NCI-H748 (cell line): ENCODE results near the gene ADRA2B.
A peak's percentile ranks its signal among the peaks of the same experiment; 100 is the strongest.
"Not testable (repeated sequence)": the region's sequence is repeated elsewhere in the genome, so short reads cannot be mapped to it uniquely, and the experiment has no call there.

ENCODE experiments used
- DNase-seq: peaks from one replicate; lab custom pipeline; 2025; ENCODE audit not compliant: unreplicated experiment; lab: John Stamatoyannopoulos, UW

Gene ADRA2B

DNA sequence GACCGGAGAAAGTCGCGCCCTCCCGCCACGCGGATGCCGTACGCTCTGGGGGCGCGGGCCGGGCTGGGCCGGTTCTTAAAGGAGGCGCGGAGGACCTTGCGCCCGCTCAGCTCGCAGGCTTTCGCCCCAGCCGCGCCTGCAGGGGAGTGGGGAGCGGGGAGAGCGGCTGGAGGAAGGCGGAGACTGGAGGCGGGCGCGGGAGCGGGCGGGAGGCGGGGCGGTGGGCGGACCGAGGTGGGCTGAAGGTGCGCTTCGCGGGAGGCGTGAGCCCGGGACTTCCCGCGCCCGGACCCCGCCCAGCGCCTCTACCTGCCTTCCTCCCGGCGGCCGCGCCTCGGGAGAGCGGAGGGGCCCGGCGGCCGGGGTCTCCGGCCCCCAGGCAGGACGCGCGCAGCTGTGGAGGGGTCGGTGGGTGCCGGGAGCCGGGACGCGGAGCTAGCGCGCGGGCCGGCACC is at the start of gene ADRA2B:
Gene ADRA2B, minus strand, starts transcription at position 148 of the 455 bp plus-strand sequence. CDS start 422 bp downstream, outside the sequence.
- peak; percentile 73 for DNase-seq

DNA sequence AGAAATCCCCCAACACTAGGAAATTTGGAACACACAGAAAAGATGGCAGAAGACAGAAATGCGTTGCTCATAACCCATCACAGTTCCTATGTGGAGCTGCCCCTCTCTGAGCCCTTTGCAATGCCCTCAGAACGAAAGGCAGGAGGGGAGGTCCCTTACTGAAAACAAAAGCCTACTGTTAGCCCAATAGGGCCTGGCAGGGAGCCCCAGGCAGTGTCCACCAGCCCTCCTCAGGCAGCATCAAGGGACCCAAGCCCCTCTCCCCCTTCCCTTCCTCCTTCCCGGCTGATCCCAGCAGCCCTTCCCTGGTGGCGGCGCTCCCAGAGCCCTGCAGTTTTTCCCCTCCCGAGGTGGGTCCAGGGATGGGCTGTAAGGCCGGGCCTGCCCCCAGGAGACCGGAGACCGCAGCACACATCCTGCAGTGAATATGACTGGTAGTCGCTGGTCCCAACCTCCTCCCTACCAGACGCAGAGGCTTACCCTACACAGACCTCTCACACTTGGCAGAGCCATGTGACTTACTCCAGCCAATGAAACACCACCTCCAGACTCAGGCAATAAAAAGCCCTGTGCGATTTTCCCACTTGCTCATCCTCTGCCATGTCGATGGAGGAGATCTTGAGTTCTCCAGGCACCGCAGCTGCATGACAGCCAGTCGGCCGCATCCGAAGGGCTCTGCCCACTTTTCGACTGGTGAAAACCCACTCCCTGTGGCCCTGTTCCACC is 48.3 kb upstream of the ADRA2B start:
- no peak for DNase-seq

DNA sequence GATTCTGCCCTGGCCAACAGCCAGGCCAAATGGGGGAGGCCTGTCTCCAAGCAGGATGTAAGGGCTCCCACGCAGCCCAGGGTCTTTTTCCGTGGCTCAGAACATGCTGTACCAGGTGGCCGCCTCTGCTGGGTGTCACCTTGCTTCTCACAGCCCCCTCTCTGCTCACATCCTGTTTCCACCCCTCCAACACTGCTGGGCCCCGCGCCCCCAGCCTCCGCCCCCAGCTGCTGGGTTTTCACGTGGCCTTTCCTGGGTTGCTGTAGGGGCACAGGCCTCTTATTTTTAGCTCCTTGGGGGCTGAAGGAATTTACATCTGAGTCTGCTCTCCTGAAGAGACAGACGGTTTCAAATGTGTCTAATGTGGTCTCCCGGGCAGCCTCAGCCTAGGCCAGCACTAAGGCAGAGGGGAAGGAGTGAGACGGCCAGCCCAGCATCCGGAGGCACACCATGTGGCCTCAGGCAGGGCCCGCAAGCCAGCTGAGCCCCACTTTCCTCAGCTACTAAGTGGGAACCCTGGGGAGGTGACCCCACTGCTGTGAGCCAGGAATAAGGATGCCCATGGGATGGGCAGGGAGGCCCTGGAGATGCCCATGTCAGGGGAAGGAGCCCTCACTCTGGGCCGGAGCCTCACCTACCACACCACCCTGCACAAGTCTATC is 47.5 kb upstream of the ADRA2B start:
- DNase-seq = no peak

DNA sequence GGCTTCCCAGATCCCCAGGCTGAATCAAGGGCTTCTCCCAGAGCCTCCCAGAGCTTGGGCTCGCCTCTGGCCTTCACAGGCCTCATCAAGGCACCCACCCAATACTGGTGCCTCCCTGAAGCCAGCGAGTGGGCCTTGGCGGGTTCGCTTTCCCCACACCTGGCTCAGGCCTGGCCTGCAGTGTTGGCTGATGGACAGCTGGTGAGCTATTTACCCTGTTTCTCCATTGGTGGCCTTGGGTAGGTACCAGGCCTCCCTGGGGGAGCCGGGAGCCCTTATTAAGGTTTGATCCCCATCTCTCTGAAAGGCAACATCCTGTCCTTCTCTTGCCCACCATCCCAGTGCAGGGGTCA is 47.0 kb upstream of the ADRA2B start:
- no peak for DNase-seq

DNA sequence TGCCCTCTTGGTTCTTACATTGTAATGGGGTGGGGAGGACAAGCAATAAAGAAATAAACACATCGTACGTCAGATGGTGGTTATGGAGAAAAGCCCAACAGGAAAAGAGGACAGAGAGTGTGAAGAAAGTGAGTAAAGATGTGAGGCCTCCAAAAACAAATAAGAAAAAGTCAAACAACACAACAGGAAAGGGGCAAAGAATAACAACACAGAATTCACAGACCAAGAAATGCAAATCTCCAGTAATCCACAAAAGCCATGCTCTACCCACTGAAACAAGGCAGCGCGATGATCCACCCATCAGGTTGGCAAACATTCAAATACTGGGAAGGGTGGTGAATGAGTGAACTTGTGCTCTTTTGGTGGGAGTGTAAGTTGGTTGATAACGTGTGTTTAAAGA is 45.5 kb upstream of the ADRA2B start:
- no peak for DNase-seq

DNA sequence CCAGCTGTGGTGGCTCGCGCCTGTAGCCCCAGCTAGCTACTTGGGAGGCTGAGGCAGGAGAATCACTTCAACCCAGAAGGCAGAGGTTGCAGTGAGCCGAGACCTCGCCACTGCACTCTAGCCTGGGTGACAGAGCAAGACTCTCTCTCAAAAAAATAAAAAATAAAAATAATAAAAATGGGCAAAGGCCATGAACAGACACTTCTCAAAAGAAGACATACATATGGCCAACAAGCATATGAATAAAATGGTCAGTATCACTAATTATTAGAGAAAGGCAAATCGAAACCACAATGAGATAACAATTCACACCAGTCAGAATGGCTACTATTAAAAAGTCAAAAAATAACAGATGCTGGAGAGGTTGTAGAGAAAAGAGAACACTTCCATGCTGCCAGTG is 44.0 kb upstream of the ADRA2B start:
- not testable (repeated sequence) for DNase-seq

DNA sequence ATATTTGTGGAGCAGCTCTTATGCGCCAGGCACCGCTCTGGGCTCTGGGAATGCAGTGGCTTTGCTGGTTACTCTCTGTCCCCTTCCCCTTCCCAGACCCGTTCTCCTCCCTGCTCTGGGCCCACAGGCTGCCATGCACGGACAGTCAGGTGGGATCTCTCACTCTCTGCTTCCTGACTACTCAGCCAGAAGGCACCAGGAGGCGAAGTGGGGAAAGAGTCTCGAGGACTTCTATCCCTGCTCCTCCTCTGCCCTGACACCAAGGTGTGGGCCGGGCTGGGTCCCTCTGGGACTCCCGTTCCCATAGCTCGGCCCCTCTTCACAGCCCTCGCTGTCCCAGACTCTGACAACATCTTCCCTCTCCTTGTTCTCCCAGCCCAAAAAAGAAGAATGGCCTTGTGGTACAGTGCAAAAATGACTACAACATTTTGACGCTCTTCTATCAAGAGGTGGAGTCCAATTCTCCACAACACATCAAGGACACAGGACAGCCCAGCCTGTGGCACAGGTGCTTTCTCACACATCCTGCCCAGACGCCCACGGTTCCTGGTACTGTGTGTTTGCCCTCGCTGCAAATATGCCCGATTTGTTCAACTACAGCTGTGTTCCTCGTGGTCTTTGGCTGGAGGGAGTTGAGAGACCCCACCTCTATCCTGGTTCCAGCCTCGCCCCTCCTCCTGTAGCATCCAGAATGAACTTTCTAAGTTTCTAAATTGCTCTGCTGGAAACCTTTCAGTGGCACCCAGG is 42.9 kb upstream of the ADRA2B start:
- DNase-seq = no peak

DNA sequence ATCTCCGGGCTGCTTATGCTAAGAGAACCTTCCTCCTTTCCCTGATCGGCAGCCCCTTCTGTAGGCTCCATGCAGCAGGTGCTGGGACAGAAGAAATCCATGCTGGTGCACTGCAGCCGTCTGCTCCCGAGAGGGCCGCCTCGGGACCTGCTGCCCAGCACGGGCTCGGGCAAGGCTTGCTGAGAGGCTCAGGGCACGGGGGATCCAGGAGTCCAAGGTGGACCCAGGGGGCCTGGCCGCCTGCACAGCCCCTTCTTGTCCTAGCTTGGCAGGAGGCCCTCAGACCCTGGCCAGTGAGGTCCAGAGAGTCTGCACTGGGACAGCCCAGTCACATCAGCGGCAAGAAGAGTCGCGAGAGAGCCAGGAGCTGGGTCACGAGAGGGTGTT is 42.2 kb upstream of the ADRA2B start:
- no peak for DNase-seq

DNA sequence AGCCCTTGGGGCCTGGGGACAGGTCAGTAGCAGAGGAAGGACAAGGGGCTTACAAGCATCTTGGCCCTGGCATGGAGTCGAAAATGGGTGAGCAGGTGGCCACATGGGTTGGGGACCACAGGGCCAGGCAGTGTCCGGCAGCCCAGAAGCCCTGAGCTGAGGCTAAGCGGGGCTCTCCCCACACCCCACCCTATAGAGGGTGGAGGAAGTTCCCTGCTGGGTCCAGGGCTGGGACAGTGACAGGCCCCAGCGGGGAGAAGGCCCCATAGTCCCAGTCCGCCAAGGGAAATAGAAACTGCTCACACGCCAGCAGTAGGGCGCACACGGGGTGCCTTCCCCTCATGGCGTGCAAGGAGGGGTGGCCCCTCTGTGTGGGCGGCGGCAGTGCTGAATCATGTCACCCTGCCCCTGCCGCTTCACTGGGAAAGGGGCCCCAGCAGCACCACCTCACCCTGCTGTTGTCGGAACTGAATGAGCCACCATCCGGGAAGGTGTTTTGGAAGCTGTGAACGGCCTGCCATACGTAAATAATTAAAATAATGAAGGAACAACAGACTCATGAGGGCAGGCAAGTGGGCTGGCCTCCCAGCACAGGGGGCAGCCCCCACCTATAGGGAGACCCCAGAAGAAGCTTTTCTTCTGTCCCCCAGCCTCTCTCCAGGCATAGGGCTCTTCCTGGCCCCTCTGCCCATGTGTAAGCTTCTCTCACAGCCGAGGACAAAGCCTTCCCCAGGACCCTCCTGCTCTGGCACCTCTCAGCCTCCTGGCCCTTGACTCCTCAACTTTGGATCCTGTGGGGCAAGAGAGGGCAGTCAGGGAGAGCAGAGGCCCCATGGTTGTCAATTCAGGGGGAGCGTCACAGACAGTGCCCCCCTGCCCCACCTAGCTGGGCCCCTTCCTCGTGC is 41.5 kb upstream of the ADRA2B start:
- no peak for DNase-seq

DNA sequence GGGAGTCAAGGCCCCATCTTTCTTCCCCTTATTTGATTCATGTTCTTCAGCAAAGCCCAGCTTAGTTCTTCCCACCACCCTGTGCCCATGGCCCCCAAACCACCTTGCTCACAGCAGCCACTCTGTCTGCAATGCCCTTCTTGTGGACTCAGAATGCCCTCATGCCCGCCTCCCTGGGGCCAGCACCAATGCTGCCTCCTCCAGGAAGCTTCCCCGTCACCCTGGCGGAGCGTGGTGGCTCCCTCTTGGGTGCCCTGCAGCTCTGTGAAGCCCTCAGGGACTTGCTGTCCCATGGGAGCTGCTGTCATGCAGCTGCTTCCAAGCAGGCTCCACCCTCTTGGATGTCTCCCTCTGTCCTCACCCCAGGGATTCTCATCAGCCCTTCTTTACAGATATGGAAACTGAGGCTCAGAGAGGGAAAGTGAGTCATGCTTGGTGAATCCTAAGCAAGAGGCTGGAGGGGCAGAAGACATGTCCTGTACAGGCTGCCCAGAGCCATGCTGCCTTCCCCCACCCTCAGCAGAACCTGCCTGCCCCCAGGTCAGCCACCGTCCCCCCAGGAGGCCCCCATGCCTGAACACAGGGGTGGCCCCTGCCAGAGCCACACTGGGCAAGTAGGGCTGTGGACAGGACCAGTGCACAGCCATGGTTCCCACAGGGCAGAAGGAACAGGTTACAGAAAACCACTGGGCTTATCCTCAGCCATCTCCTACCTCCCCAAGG is 40.7 kb upstream of the ADRA2B start:
- DNase-seq = no peak

DNA sequence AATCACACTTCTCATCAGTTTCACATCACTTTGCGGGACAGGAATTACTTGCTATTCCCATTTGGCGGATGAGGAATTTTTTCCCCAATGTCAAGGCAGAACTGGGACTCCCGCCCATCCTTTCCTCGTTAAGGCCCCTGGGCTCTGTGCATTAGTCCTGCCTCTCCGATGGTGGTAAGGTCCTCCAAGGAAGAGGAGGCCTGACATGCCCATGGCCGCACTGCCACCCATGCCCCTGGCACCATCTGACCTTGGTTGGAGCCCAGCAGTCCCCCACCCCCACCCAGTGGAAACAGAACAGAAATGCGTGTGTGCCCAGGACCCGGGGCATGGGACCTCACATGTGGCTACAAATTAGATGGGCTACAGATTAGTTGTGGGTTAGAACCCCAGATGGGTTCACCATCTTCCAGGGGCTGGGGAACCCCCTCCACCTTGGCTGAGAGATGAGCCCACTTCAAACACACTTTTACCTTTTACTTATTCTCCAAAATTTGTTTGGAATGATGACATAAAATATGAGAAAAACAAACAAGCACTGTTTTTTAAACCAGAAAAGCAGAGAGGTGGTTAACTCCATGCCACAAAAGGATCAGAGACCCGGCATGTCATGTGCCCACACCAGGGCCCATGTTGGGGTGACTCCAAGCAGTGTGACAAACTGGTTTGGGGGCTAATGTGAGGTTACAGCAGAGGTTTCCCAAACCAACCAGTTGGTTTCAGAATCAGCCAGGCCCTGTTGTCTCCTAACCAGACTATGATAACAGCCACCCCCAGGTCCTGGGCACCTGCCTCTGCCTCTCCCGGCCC is 39.8 kb upstream of the ADRA2B start:
- no peak for DNase-seq

DNA sequence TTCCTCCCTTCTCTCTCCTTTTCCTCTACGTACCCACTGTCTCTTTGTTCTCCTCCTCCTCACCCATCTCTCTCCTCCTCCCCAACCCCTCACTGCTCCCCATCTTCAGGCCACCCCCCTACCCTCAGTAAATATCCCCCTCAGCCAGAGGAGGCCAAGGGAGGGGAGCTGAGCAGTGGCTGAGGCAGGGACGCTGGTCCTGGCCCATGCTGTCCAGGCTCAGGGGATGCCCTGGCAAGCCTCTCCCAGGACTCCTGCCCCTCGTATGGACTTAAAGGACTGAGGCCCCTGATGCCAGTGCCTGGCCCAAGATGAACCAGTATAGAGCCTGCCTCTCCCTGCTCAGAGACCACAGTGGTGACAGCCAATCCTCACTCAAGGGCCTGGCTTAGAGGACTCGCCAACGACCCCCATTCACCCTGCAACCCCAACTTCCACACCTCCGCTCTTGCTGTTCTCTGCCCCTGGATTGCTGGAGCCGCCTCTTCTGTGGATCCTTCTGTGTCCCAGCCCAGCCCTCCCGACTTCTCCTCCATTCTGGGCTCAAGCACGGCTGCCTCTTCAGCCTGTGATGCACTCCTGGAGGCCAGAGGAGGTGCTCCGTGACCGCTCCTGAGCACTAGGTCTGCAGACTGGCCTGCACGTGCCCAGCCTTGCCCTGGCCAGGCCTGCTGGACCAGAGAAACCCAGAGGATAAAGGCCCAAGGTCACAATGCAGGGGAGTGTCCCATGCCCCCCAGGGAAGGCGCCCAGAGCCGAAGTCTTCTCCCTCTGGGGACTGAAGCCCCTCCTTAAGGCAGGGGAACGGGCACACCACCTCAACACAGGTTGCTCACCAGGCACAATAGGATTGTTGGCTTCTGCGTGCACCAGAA is 38.4 kb upstream of the ADRA2B start:
- DNase-seq = no peak

DNA sequence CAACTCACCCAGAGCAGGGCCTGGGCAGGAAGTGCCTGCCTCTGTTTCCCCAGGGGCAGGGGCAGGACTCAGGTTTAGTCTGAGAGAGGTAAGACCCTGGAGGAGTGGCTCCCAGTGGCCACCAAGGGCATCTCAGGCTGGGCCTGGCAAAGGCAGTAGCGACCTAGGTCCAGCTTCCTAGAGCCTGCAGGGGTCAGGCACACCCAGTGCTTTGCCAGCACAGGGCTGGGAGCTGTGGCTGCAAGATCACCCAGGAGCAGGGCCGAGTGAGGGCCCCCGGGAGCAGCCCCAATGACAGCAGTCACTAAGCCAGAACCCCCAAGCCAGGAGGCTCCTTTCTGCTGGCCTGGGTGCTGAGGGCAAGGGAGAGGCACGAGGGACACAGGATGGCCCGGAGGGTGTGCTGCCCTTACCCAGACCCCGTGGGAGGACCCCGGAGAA is 37.6 kb upstream of the ADRA2B start:
- no peak for DNase-seq

DNA sequence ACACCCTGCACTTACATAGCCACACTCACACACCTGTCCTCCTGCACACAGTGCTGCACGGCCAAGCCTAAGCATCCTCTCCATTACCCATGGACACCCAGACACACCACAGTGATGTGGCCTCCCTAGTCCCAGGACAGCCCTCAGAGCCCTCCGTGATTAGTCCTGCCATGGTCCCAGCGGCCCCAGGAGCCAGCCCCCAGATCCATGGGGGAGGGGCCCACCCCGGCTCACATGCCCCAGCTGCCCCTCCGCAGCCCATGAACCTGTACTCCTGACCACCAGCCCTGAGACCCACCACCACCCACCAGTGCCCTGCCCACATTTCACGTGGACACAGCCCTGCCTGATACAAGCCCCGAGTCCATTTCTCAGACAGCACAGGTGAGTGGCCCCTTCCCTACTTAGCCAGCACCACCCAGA is 36.9 kb upstream of the ADRA2B start:
- no peak for DNase-seq

DNA sequence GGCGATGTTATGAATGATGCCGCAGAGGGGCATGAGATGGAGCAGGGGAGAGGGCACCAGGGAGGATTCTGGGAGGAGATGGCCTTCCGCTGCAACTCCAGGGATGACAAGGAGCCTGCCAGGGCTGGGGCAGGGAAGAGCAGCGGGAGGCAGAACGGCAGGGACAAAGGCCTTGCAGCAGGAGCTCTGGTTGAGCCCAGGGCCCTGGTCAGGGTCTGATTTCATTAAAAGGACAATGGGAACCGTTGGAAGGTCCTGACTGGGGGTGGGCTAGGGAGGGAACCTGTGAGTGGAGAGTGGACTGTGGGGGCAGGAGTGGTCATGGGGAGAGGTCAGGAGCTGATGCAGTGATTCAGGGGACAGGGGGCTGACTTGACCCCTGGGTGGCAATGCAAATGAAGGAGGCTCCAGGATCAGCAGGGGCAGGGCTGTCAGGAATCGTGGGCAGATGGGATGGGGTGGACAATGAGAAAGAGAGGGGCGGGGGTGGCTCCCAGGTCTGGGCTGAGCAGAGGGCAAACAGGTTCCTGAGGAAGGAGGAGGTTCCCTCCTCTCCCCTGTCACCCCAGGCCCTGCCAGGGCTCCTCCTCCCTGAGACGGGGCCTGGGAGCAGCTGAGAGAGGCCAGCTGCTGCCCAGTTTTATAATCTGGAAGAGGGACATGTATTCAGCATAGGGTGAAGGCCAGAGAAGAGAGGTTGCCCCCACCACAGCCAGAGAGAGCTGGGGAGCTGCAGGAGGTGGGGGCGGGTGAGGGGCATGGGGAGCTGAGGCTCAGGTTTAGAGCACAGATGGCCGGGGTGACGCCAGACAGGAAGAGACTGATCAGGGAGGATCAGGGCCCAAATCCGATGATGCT is 36.2 kb upstream of the ADRA2B start:
- DNase-seq = no peak

DNA sequence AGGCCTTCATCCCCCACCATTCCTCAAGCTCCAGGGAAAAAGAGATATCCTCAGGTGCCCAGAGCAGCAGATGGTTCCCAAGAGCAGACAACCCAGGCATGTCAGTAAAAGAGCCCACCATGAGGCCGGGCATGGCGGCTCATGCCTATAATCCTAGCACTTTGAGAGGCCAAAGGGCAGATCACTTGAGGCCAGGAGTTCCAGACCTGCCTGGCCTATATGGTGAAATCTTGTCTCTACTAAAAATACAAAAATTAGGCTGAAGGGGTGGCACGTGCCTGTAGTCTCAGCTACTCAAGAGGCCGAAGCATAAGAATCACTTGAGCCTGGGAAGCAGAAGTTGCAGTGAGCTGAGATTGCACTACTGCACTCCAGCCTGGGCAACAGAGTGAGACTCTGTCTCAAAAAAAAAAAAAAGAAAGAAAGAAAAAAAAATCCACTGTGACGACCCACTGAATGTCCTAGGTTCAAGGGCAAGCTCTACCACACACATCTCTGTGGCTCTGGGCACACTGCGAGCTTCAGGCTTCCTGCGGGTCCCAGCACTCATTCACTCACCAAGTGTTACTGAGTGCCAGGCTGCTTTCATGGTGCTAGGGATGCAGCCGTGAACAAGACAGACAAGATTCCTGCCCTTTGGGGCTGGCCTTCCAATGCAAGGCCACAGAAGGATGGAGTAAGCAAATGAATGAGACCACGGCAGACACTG is 35.4 kb upstream of the ADRA2B start:
- no peak for DNase-seq
